ENCODE data around the gene ATG16L2.
"Not testable (repeated sequence)": the region's sequence is repeated elsewhere in the genome, so short reads cannot be mapped to it uniquely, and the experiment has no call there.

Gene ATG16L2

DNA sequence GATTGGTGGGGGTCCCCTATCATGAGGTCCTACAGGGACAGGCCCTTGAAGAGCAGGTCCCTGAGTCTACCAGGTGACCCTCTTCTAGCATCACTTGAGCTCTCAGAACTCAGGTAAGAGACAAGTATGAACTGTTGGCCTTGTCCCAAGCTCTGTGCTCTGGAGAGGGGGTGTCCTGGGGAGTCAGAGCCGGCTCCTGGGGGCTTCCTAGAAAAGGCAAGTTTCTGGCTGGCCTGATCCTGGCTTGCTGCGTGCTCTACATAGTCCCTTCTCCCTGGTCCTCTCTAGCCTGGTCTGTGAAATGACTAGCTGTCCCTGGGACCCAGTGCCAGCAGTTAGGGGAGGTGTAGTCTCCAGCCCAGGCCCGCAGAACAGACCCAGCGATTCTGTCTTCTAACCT is 11.4 kb downstream of the ATG16L2 start:
- no peak for DNase-seq (ENCODE audit: extremely low read depth, low read depth)
- TF ChIP-seq, protein P1, sequence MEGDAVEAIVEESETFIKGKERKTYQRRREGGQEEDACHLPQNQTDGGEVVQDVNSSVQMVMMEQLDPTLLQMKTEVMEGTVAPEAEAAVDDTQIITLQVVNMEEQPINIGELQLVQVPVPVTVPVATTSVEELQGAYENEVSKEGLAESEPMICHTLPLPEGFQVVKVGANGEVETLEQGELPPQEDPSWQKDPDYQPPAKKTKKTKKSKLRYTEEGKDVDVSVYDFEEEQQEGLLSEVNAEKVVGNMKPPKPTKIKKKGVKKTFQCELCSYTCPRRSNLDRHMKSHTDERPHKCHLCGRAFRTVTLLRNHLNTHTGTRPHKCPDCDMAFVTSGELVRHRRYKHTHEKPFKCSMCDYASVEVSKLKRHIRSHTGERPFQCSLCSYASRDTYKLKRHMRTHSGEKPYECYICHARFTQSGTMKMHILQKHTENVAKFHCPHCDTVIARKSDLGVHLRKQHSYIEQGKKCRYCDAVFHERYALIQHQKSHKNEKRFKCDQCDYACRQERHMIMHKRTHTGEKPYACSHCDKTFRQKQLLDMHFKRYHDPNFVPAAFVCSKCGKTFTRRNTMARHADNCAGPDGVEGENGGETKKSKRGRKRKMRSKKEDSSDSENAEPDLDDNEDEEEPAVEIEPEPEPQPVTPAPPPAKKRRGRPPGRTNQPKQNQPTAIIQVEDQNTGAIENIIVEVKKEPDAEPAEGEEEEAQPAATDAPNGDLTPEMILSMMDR (IDR thresholded peaks at IDR 0.05; ENCODE audit: low read depth, low read length, missing control alignments) = no peak
- H3K4me3 ChIP-seq (replicated peaks; ENCODE audit: low read depth, low read length) = no peak overlapping the region

DNA sequence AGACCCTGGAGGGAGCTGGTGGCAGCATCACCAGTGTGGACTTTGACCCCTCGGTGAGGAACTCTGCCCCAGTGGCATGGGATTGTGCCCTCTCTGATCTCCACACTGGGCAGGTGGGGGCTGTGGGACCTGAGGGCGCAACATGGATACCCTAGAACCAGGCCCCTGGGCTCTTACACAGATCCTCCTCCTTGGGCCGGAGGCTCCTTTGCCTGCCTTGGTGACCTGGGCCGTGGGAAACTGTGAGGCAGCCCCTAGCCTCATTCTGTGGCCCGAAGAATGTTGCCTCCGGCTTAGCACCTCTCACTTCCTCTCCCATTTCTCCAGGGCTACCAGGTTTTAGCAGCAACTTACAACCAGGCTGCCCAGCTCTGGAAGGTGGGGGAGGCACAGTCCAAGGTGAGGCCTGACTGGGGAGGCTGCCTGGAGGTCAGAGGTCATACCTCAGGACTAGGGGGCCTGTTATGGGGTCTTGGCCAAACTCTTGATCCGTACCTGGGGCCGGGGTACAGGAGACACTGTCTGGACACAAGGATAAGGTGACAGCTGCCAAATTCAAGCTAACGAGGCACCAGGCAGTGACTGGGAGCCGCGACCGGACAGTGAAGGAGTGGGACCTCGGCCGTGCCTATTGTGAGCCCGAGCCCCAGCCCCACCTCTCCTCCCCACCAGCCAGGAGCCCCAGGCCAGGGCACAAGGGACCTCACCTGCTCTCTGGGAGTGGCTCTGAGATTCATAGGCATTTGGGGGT is 12.2 kb downstream of the ATG16L2 start:
- DNase-seq (ENCODE audit: extremely low read depth, low read depth) = no peak
- TF ChIP-seq, protein P1 (IDR thresholded peaks at IDR 0.05; ENCODE audit: low read depth, low read length, missing control alignments) = no peak
- no peak overlapping the region for H3K4me3 ChIP-seq (replicated peaks; ENCODE audit: low read depth, low read length)

DNA sequence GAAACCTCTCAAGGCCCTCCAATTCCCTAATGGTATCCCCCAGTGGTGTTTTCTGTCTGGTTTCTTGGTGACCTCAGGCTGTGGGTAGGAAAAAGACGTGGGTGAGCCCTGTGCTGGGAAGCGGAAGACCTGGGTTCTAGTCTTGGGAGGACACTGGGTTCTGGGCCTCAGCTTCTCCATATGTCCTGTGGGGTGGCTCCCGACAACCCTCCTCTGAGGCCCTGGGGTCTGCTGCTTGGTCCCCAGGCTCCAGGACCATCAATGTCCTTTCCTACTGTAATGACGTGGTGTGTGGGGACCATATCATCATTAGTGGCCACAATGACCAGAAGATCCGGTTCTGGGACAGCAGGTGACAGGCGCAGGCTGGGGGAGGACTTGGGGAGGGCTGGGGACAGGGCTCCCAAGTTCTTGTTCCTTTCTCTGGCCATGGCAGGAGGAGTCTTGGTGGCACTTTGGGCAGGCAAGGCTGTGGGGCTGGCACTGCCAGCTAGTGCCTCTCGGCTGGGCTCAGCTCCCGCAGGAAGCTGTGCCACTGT is 12.8 kb downstream of the ATG16L2 start:
- no peak for DNase-seq (ENCODE audit: extremely low read depth, low read depth)
- TF ChIP-seq, protein P1 (IDR thresholded peaks at IDR 0.05; ENCODE audit: low read depth, low read length, missing control alignments) = no peak

DNA sequence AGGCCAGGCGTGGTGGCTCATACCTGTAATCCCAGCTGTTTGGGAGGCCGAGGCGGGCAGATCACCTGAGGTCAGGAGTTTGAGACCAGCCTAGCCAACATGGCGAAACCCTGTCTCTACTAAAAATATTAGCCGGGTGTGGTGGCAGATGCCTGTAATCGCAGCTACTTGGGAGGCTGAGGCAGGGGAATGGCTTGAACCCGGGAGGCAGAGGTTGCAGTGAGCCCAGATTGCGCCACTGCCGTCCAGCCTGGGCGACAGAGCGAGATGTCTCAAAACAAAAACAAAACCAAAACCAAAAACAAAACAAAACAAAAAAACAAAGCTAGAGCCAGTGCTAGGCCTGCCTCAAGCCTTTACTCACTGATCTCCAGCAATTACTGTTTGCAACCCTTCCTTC is 13.4 kb downstream of the ATG16L2 start:
- DNase-seq (ENCODE audit: extremely low read depth, low read depth) = not testable (repeated sequence)

More for the DNA sequence above, 12.8 kb downstream of the ATG16L2 start:
- no peak overlapping the region for H3K4me3 ChIP-seq (replicated peaks; ENCODE audit: low read depth, low read length)

DNA sequence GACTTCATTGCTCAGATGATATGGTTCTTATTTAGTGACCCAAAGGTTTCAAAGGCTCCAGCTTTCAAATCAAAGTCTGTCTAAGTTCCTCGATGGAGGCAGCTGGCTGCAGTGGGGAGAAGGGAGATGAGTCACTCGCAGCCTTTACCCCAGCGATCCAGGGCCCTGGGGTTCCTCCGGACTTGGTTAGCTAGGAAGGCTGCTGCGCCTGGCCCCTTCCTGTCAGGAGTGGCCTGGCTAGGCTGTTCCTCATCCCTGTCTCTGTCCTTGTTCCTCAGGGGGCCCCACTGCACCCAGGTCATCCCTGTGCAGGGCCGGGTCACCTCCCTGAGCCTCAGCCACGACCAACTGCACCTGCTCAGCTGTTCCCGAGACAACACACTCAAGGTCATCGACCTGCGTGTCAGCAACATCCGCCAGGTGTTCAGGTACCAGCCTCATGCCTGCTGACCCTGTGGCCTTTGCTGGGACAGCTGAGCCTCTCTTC is 13.9 kb downstream of the ATG16L2 start:
- no peak for DNase-seq (ENCODE audit: extremely low read depth, low read depth)
- TF ChIP-seq, protein P1 (IDR thresholded peaks at IDR 0.05; ENCODE audit: low read depth, low read length, missing control alignments) = no peak
- no peak overlapping the region for H3K4me3 ChIP-seq (replicated peaks; ENCODE audit: low read depth, low read length)

More for the DNA sequence above, 13.4 kb downstream of the ATG16L2 start:
- H3K4me3 ChIP-seq (replicated peaks; ENCODE audit: low read depth, low read length) = not testable (repeated sequence)

DNA sequence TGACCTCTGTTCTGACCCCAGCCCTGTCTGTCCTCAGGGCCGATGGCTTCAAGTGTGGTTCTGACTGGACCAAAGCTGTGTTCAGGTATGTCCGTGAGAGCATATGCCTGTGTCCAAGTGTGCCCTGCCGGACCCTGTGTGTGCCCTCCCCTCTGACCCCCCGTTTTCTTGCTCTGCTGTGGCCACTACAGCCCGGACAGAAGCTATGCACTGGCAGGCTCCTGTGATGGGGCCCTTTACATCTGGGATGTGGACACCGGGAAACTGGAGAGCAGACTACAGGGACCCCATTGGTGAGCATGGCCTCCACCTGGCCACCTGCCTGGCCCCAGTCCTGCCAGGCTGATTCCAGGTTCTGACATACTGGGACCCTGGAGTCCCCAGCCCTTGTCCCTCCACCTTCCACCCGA is 14.5 kb downstream of the ATG16L2 start:
- DNase-seq (ENCODE audit: extremely low read depth, low read depth) = no peak
- no peak overlapping the region for H3K4me3 ChIP-seq (replicated peaks; ENCODE audit: low read depth, low read length)
- TF ChIP-seq, protein P1 (IDR thresholded peaks at IDR 0.05; ENCODE audit: low read depth, low read length, missing control alignments) = no peak

DNA sequence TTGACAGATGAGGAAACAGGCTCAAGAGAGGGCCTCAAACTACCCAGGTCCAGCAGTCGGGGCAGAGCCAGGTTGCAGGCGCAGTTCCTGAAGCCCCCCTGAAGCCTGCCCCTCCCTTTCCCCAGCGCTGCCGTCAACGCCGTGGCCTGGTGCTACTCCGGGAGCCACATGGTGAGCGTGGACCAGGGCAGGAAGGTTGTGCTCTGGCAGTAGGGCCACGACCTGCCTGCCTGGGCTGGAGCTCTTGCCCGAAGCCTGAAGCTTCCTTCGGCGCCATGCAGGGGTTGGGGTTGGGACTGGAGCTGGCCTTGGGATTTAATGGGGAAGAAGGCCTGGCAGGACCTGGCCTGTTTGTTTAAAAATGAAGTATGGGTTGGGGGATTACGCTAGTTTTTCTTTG is 15.0 kb downstream of the ATG16L2 start:
- no peak overlapping the region for H3K4me3 ChIP-seq (replicated peaks; ENCODE audit: low read depth, low read length)
- TF ChIP-seq, protein P1 (IDR thresholded peaks at IDR 0.05; ENCODE audit: low read depth, low read length, missing control alignments) = no peak
- DNase-seq (ENCODE audit: extremely low read depth, low read depth) = no peak

All from HFF-Myc (cell line).